HCT116 (cell line): ENCODE results near the gene FRAS1. TPM values are rescaled to one million over a fixed set of nuclear protein-coding genes. Genes with fewer than 3 reads are reported as not detected.

Experiments used
- ATAC-seq: fragments of 200-7000 bp; cut with Tn5 transposase; 2 replicates; pipeline ENCODE4 v1.9.1; 2020; ENCODE audit warnings: mild to moderate bottlenecking, moderate library complexity
- BruUV-seq: library from RNA; stranded (reverse); fragments of 400-500 nt; replicated peaks from 2 replicates; lab custom pipeline; 2021; lab: Mats Ljungman, UMichigan
- CTCF ChIA-PET: fragments of 300-600 bp; sonication (Branson Sonifier 250); formaldehyde crosslinking; loops from one replicate; lab custom pipeline; 2021; ENCODE audit warnings: antibody characterized with exemption; lab: Charles Lee
- POLR2A ChIA-PET: fragments of 300-600, 350-600 bp; sonication (Branson Sonifier 250); formaldehyde crosslinking; loops from one replicate; lab custom pipeline; 2021; ENCODE audit warnings: antibody characterized with exemption; lab: Charles Lee
- RAD21 ChIA-PET, 2 experiments: fragments of 300-600 bp; sonication (Branson Sonifier 250); formaldehyde crosslinking; loops; one replicate each; lab custom pipeline; 2023; ENCODE audit warnings: low total read pairs in 2 of 2; ENCODE audit not compliant: uncharacterized antibody in 2 of 2, unreplicated experiment in 2 of 2, low non-redundant PET in 1 of 2; lab: Charles Lee
- DNase-seq: peaks from one replicate; pipeline ENCODE4 v3.0.0-alpha.2; 2010; ENCODE audit warnings: low read depth, low spot score
- H2AFZ ChIP-seq: fragments of 200-600 bp; shearing (Covaris generic), sonication (generic); 2 replicates; pipeline ENCODE4 v1.6.1; 2017; ENCODE audit warnings: low read depth, mixed run types, mixed read lengths, antibody characterized with exemption, low read length; ENCODE audit not compliant: poor library complexity, severe bottlenecking
- H3K27ac ChIP-seq: 2 replicates; pipeline ENCODE4 v1.5.1; 2012; ENCODE audit warnings: low read depth, low read length
- H3K27me3 ChIP-seq: fragments of 200-600 bp; sonication (generic); 2 replicates; pipeline ENCODE4 v1.6.1; 2016; ENCODE audit warnings: mixed run types, low read length, mixed read lengths; ENCODE audit not compliant: insufficient read depth
- H3K36me3 ChIP-seq, 2 experiments: fragments of 200-500 bp in 1 of 2; fragments of 200-600 bp in 1 of 2; sonication (Bioruptor generic) in 1 of 2; sonication (generic) in 1 of 2; 2 replicates each; pipeline versions ENCODE4 v1.5.1 to v1.6.1; 2014 to 2016; ENCODE audit warnings: low read length in 2 of 2, inconsistent platforms in 1 of 2, mixed read lengths in 1 of 2, mixed run types in 1 of 2; ENCODE audit not compliant: insufficient read depth in 2 of 2, control insufficient read depth in 1 of 2
- H3K4me1 ChIP-seq, 2 experiments: fragments of 200-600 bp in 1 of 2; sonication (generic) in 1 of 2; 2 replicates each; pipeline versions ENCODE4 v1.5.1 to v1.6.1; 2012 to 2017; ENCODE audit warnings: low read length in 2 of 2, inconsistent platforms in 1 of 2, mild to moderate bottlenecking in 1 of 2, mixed read lengths in 1 of 2, mixed run types in 1 of 2, moderate library complexity in 1 of 2; ENCODE audit not compliant: insufficient read depth in 2 of 2, control insufficient read depth in 1 of 2
- H3K4me2 ChIP-seq: fragments of 200-600 bp; sonication (generic); 2 replicates; pipeline ENCODE4 v1.6.1; 2017; ENCODE audit warnings: mixed run types, low read length, mixed read lengths
- H3K4me3 ChIP-seq, 2 experiments: fragments of 200-600 bp in 1 of 2; sonication (generic) in 1 of 2; replicated peaks in 1 of 2; 2 replicates each; pipeline ENCODE4 v1.5.1; 2011 to 2016; ENCODE audit warnings: low read length in 2 of 2, control low read depth in 1 of 2, low read depth in 1 of 2, mild to moderate bottlenecking in 1 of 2, mixed read lengths in 1 of 2, mixed run types in 1 of 2
- H3K79me2 ChIP-seq: fragments of 200-600 bp; sonication (generic); 2 replicates; pipeline ENCODE4 v1.6.1; 2017; ENCODE audit warnings: mild to moderate bottlenecking, mixed run types, low read length, moderate library complexity, mixed read lengths; ENCODE audit not compliant: insufficient read depth
- H3K9ac ChIP-seq: fragments of 200-600 bp; sonication (generic); 2 replicates; pipeline ENCODE4 v1.6.1; 2016; ENCODE audit warnings: low read length, mixed read lengths
- H3K9me2 ChIP-seq: fragments of 200-600 bp; sonication (generic), shearing (Covaris generic); 2 replicates; pipeline ENCODE4 v1.6.1; 2017; ENCODE audit warnings: mixed run types, mild to moderate bottlenecking, moderate library complexity; ENCODE audit not compliant: insufficient read depth
- H3K9me3 ChIP-seq, 2 experiments: fragments of 200-500 bp in 1 of 2; fragments of 200-600 bp in 1 of 2; sonication (Bioruptor generic) in 1 of 2; sonication (generic) in 1 of 2; 2 replicates each; pipeline ENCODE4 v1.6.1; 2014 to 2017; ENCODE audit warnings: low read length in 2 of 2, mixed read lengths in 2 of 2, inconsistent platforms in 1 of 2, low read depth in 1 of 2, mild to moderate bottlenecking in 1 of 2, mixed run types in 1 of 2, moderate library complexity in 1 of 2; ENCODE audit not compliant: control insufficient read depth in 1 of 2, insufficient read depth in 1 of 2
- H4K20me1 ChIP-seq: fragments of 200-600 bp; sonication (generic), shearing (Covaris generic); 2 replicates; pipeline ENCODE4 v1.6.1; 2017; ENCODE audit warnings: mixed run types, mild to moderate bottlenecking, moderate library complexity; ENCODE audit not compliant: insufficient read depth
- EGR1 ChIP-seq: IDR thresholded peaks from 2 replicates; pipeline ENCODE4 v1.6.1; 2012; ENCODE audit warnings: low read depth
- ELF1 ChIP-seq: IDR thresholded peaks from 2 replicates; pipeline ENCODE4 v1.6.1; 2012; ENCODE audit warnings: low read depth, borderline replicate concordance
- EZH2 ChIP-seq: fragments of 200-600 bp; sonication (generic); IDR thresholded peaks from 2 replicates; pipeline ENCODE4 v1.6.1; 2017; ENCODE audit warnings: antibody characterized with exemption, mixed run types
- FOSL1 ChIP-seq: IDR thresholded peaks from 2 replicates; pipeline ENCODE4 v1.6.1; 2012; ENCODE audit warnings: low read depth
- POLR2A ChIP-seq: IDR thresholded peaks from 2 replicates; pipeline ENCODE4 v1.7.0; 2011; ENCODE audit warnings: borderline replicate concordance; ENCODE audit not compliant: insufficient read depth, insufficient read length; ENCODE audit errors: extremely low read depth
- SRF ChIP-seq: IDR thresholded peaks from 2 replicates; pipeline ENCODE4 v1.6.1; 2012; ENCODE audit warnings: low read depth
- ZFX ChIP-seq: fragments of 450-650 bp; IDR thresholded peaks from 2 replicates; pipeline ENCODE4 v1.6.1; 2017
- intact Hi-C: fragments of 100-400 bp; cut with micrococcal nuclease; formaldehyde crosslinking; loops from 2 replicates; pipeline ENCODE4 v1.10.0; 2022
- total RNA-seq: library from RNA; stranded (reverse); gene quantifications from one replicate; pipeline ENCODE4 v1.2.1, GENCODE V29; 2021; ENCODE audit not compliant: unreplicated experiment
- TF ChIP-seq, protein P1 (sequence below): IDR thresholded peaks from 2 replicates; pipeline ENCODE4 v1.6.1; 2011; ENCODE audit warnings: mild to moderate bottlenecking, low read length, moderate library complexity; ENCODE audit not compliant: insufficient replicate concordance; ENCODE audit errors: extremely low read depth
- TF ChIP-seq, protein P2 (sequence below): IDR thresholded peaks from 2 replicates; pipeline ENCODE4 v1.6.1; 2012
- TF ChIP-seq, protein P3 (sequence below), 3 experiments: fragments of 200-600 bp in 1 of 3; sonication (generic) in 1 of 3; IDR thresholded peaks in 2 of 3; conservative IDR thresholded peaks in 1 of 3; 2 replicates each; pipeline ENCODE4 v1.5.1; 2012 to 2017; ENCODE audit warnings: low read depth in 2 of 3, low read length in 2 of 3, antibody characterized with exemption in 1 of 3, borderline replicate concordance in 1 of 3, control low read depth in 1 of 3, mild to moderate bottlenecking in 1 of 3, mixed read lengths in 1 of 3, mixed run types in 1 of 3, moderate library complexity in 1 of 3; ENCODE audit not compliant: insufficient read depth in 1 of 3

FRAS1 gene
- total RNA-seq, 1 experiment from 2014 or later: 33.5 TPM

DNA sequence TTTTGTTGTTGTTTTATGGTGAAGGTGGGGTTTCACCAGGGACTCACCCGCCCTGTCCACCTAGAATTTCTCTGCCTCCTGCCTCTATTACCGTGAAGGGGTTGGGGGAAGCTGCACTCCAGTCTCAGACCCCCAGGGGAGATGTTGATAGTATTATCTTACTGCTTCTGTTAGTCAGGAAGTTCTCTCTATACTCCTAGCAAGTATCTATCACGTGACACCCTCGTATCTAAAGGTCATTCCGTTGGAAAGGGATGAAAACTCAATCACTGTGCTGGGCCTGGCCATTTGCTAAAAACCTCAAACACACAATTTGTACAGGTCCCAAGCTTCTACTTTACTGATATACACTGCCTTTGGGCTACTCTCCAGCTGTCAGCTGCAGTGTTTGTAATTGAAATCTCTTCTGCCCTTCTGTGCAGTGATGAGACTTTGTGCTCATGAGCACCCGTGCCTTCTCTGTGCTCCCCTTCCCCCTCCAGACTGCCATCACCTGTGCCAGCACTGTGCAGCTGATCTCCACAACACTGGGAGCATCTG is 306.0 kb downstream of the FRAS1 start:
- ATAC-seq: no peak
- Histone ChIP-seq H3K4me1 (no peaks in the 10 kb centered on the region), H3K27ac (no peak overlapping the region), H3K9me3 (no peaks in the 10 kb centered on the region), H3K4me3 (no peak overlapping the region), H3K27me3 (no peaks in the 10 kb centered on the region), H4K20me1 (no peaks in the 10 kb centered on the region), H3K9ac (no peak overlapping the region), H3K36me3 (no peaks in the 10 kb centered on the region), H3K4me2 (no peak overlapping the region), H3K79me2 (no peaks in the 10 kb centered on the region), H2AFZ (no peak overlapping the region), H3K9me2 (no peaks in the 10 kb centered on the region)
- intact Hi-C loops: no loop called here
- BruUV-seq: no TSS peak
- no peak for DNase-seq
- RAD21 ChIA-PET: no interaction called here
- CTCF ChIA-PET: no interaction called here
- TF ChIP-seq, protein P1, sequence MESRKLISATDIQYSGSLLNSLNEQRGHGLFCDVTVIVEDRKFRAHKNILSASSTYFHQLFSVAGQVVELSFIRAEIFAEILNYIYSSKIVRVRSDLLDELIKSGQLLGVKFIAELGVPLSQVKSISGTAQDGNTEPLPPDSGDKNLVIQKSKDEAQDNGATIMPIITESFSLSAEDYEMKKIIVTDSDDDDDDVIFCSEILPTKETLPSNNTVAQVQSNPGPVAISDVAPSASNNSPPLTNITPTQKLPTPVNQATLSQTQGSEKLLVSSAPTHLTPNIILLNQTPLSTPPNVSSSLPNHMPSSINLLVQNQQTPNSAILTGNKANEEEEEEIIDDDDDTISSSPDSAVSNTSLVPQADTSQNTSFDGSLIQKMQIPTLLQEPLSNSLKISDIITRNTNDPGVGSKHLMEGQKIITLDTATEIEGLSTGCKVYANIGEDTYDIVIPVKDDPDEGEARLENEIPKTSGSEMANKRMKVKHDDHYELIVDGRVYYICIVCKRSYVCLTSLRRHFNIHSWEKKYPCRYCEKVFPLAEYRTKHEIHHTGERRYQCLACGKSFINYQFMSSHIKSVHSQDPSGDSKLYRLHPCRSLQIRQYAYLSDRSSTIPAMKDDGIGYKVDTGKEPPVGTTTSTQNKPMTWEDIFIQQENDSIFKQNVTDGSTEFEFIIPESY: no peak
- TF ChIP-seq ELF1: no peak
- TF ChIP-seq EZH2: no peak
- TF ChIP-seq SRF: no peak
- TF ChIP-seq EGR1: no peak
- POLR2A ChIA-PET: interaction anchor here (0.6 kb wide), 1 partner anchor 413 kb away, joined by 4 read pairs; the partner anchor contains the start of gene BMP2K

DNA sequence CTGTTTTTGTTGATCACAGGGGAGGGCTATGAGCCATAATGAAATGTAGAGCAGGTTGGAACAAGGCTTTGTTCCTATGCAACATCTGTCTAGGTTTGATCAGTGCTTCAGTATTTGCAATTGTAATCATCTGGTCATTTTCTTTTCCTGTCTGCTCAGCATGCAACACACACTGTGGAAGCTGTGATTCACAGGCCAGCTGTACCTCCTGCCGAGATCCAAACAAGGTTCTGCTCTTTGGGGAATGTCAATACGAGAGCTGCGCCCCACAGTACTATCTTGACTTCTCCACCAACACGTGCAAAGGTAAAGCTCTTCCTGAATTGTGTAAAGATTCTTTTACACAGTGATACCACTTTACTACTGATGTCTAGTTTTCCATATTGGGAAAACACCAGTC is 312.6 kb downstream of the FRAS1 start:
- RAD21 ChIA-PET: no interaction called here
- BruUV-seq: no TSS peak
- H3K4me1 ChIP-seq: peaks cover 0 to 8% of the 10 kb centered on the region in 2 experiments; a peak in 1 of 4 replicates
- POLR2A ChIA-PET: no interaction called here
- ATAC-seq: no peak
- intact Hi-C loops: no loop called here
- no peaks in the 10 kb centered on the region for H3K27me3 ChIP-seq
- H3K79me2 ChIP-seq: no peaks in the 10 kb centered on the region
- no peak overlapping the region for H3K27ac ChIP-seq
- CTCF ChIA-PET: no interaction called here
- H3K4me3 ChIP-seq: no peak overlapping the region
- no peak overlapping the region for H3K9ac ChIP-seq
- no peaks in the 10 kb centered on the region for H3K9me3 ChIP-seq
- no peaks in the 10 kb centered on the region for H4K20me1 ChIP-seq
- TF ChIP-seq, protein P2, sequence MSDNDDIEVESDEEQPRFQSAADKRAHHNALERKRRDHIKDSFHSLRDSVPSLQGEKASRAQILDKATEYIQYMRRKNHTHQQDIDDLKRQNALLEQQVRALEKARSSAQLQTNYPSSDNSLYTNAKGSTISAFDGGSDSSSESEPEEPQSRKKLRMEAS: no peak
- TF ChIP-seq, protein P3, sequence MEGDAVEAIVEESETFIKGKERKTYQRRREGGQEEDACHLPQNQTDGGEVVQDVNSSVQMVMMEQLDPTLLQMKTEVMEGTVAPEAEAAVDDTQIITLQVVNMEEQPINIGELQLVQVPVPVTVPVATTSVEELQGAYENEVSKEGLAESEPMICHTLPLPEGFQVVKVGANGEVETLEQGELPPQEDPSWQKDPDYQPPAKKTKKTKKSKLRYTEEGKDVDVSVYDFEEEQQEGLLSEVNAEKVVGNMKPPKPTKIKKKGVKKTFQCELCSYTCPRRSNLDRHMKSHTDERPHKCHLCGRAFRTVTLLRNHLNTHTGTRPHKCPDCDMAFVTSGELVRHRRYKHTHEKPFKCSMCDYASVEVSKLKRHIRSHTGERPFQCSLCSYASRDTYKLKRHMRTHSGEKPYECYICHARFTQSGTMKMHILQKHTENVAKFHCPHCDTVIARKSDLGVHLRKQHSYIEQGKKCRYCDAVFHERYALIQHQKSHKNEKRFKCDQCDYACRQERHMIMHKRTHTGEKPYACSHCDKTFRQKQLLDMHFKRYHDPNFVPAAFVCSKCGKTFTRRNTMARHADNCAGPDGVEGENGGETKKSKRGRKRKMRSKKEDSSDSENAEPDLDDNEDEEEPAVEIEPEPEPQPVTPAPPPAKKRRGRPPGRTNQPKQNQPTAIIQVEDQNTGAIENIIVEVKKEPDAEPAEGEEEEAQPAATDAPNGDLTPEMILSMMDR (IDR thresholded peaks at IDR 0.05 in 2 of 3, conservative IDR thresholded peaks at IDR 0.05 in 1 of 3; ENCODE audit: borderline replicate concordance in 1 of 3, insufficient read depth in 1 of 3, low read depth in 2 of 3, low read length in 2 of 3): no peak
- TF ChIP-seq ZFX (no peak), EGR1 (no peak), FOSL1 (no peak), POLR2A (no peak)
- H3K36me3 ChIP-seq: peaks cover 0 to 2% of the 10 kb centered on the region in 2 experiments; a peak in 1 of 4 replicates
- H3K4me2 ChIP-seq: no peak overlapping the region
- H2AFZ ChIP-seq: no peak overlapping the region
- no peak for DNase-seq
- no peaks in the 10 kb centered on the region for H3K9me2 ChIP-seq
